Endothelial cell of umbilical vein (primary cell): ENCODE results near the gene FOXL2. TPM values are rescaled to one million over a fixed set of nuclear protein-coding genes. Genes with fewer than 3 reads are reported as not detected.

Experiments used
- BruUV-seq: library from RNA; stranded (reverse); fragments of 400-500 nt; replicated peaks from 2 replicates; lab custom pipeline; 2021; lab: Mats Ljungman, UMichigan
- CTCF ChIA-PET: fragments of 300-600, 350-600 bp; sonication (Branson Sonifier 250); formaldehyde crosslinking; loops from one replicate; lab custom pipeline; 2021; ENCODE audit warnings: antibody characterized with exemption, inconsistent platforms; lab: Charles Lee
- POLR2A ChIA-PET: fragments of 300-600, 350-600 bp; sonication (Branson Sonifier 250); formaldehyde crosslinking; loops from one replicate; lab custom pipeline; 2021; ENCODE audit warnings: antibody characterized with exemption, inconsistent platforms; lab: Charles Lee
- DNase-seq: peaks from one replicate; pipeline ENCODE4 v3.0.0-alpha.2; 2011; ENCODE audit warnings: low read depth, low spot score
- FAIRE-seq: peaks from 2 replicates; lab custom pipeline; 2011; peaks lifted over from hg19 to GRCh38; lab: Jason Lieb, UNC
- H2AFZ ChIP-seq: 2 replicates; pipeline ENCODE4 v1.6.0; 2012; ENCODE audit warnings: low read depth, low read length, control low read depth, inconsistent platforms
- H3K27ac ChIP-seq: 2 replicates; pipeline ENCODE4 v1.5.1; 2011; ENCODE audit warnings: low read depth, mild to moderate bottlenecking, control low read depth, low read length, moderate library complexity; ENCODE audit not compliant: insufficient read depth
- H3K27me3 ChIP-seq, 2 experiments: 2 replicates each; pipeline versions ENCODE4 v1.6.0 to v1.6.1; 2011; ENCODE audit warnings: low read length in 2 of 2, mixed read lengths in 1 of 2; ENCODE audit not compliant: control insufficient read depth in 2 of 2, insufficient read depth in 2 of 2
- H3K36me3 ChIP-seq, 2 experiments: 2 replicates in 1 of 2; 3 replicates in 1 of 2; pipeline ENCODE4 v1.5.1; 2011; ENCODE audit warnings: low read length in 2 of 2, mild to moderate bottlenecking in 1 of 2, moderate library complexity in 1 of 2; ENCODE audit not compliant: control insufficient read depth in 2 of 2, insufficient read depth in 2 of 2; ENCODE audit errors: extremely low read depth in 1 of 2
- H3K4me1 ChIP-seq: 3 replicates; pipeline ENCODE4 v1.5.1; 2011; ENCODE audit warnings: mild to moderate bottlenecking, low read length; ENCODE audit not compliant: control insufficient read depth, insufficient read depth; ENCODE audit errors: extremely low read depth
- H3K4me2 ChIP-seq: 2 replicates; pipeline ENCODE4 v1.6.1; 2011; ENCODE audit warnings: low read length, control low read depth, mixed read lengths; ENCODE audit not compliant: insufficient read depth
- H3K4me3 ChIP-seq, 3 experiments: fragments of 200-600 bp in 1 of 3; sonication (generic), shearing (Covaris generic) in 1 of 3; replicated peaks in 1 of 3; 2 replicates each; pipeline ENCODE4 v1.5.1; 2011 to 2016; ENCODE audit warnings: control low read depth in 3 of 3, low read length in 3 of 3, mild to moderate bottlenecking in 2 of 3, inconsistent platforms in 1 of 3, low read depth in 1 of 3, moderate library complexity in 1 of 3; ENCODE audit not compliant: insufficient read depth in 1 of 3
- H3K79me2 ChIP-seq: 2 replicates; pipeline ENCODE4 v1.6.0; 2012; ENCODE audit warnings: low read length, inconsistent platforms; ENCODE audit not compliant: control insufficient read depth, insufficient read depth
- H3K9ac ChIP-seq: replicated peaks from 2 replicates; pipeline ENCODE3; 2011; ENCODE audit warnings: low read length, control low read depth; ENCODE audit not compliant: insufficient read depth; ENCODE audit errors: extremely low read depth
- H3K9me1 ChIP-seq: replicated peaks from 3 replicates; pipeline ENCODE4 v1.6.0; 2011; ENCODE audit warnings: mild to moderate bottlenecking, low read length; ENCODE audit not compliant: control insufficient read depth, insufficient read depth; ENCODE audit errors: extremely low read depth
- H3K9me3 ChIP-seq: replicated peaks from 2 replicates; pipeline ENCODE4 v1.5.1; 2012; ENCODE audit warnings: low read length, inconsistent platforms; ENCODE audit not compliant: control insufficient read depth, insufficient read depth
- H4K20me1 ChIP-seq: replicated peaks from 2 replicates; pipeline ENCODE3; 2011; ENCODE audit warnings: mild to moderate bottlenecking, low read length; ENCODE audit not compliant: control insufficient read depth, insufficient read depth; ENCODE audit errors: extremely low read depth
- EZH2 ChIP-seq: IDR thresholded peaks from 2 replicates; pipeline ENCODE4 v1.6.1; 2012; ENCODE audit warnings: borderline replicate concordance, low read depth, mild to moderate bottlenecking, moderate library complexity, low read length, inconsistent platforms; ENCODE audit not compliant: severe bottlenecking
- POLR2A ChIP-seq: IDR thresholded peaks from 2 replicates; pipeline ENCODE4 v1.6.1; 2012; ENCODE audit warnings: low read depth, mild to moderate bottlenecking, control low read depth, low read length
- POLR2AphosphoS5 ChIP-seq: IDR thresholded peaks from 2 replicates; pipeline ENCODE4 v1.6.1; 2012; ENCODE audit warnings: low read depth, mild to moderate bottlenecking, control low read depth, low read length, moderate library complexity; ENCODE audit not compliant: insufficient read depth
- dilution Hi-C: fragments of 300-500 bp; cut with MboI; formaldehyde crosslinking; loops from one replicate; pipeline ENCODE4 v1.15.0; 2019; ENCODE audit warnings: low sequenced_read_pairs; ENCODE audit not compliant: extremely low pct_ligation_motif_present
- intact Hi-C: fragments of 100-400 bp; cut with micrococcal nuclease; formaldehyde crosslinking; loops from one replicate; pipeline ENCODE4 v1.10.0; 2022
- polyA plus RNA-seq, 4 experiments: library from polyadenylated mRNA; depleted of rRNA in 3 of 4; stranded (reverse) in 3 of 4; unstranded in 1 of 4; fragments of >200 nt; gene quantifications; 2 replicates each; pipeline versions ENCODE4 v1.2.1 to v1.2.3, GENCODE V29; 2011 to 2012; ENCODE audit warnings: missing spikeins in 1 of 4
- total RNA-seq: library from RNA; stranded (reverse); gene quantifications from 2 replicates; pipeline ENCODE4 v1.2.3, GENCODE V29; 2021
- TF ChIP-seq, protein P1 (sequence below), 2 donors: IDR thresholded peaks; 1 replicate in 1 of 2; 2 replicates in 1 of 2; pipeline ENCODE4 v1.5.1; 2011; ENCODE audit warnings: low read length in 2 of 2, mild to moderate bottlenecking in 2 of 2, moderate library complexity in 2 of 2, control low read depth in 1 of 2, inconsistent platforms in 1 of 2, low read depth in 1 of 2; ENCODE audit not compliant: insufficient read depth in 1 of 2; ENCODE audit errors: extremely low read depth in 1 of 2

FOXL2 gene
- total and polyA plus RNA-seq, 2 donors (not counting 3 experiments of a cell fraction or from before 2014, with no cell fraction given), result not detected

DNA sequence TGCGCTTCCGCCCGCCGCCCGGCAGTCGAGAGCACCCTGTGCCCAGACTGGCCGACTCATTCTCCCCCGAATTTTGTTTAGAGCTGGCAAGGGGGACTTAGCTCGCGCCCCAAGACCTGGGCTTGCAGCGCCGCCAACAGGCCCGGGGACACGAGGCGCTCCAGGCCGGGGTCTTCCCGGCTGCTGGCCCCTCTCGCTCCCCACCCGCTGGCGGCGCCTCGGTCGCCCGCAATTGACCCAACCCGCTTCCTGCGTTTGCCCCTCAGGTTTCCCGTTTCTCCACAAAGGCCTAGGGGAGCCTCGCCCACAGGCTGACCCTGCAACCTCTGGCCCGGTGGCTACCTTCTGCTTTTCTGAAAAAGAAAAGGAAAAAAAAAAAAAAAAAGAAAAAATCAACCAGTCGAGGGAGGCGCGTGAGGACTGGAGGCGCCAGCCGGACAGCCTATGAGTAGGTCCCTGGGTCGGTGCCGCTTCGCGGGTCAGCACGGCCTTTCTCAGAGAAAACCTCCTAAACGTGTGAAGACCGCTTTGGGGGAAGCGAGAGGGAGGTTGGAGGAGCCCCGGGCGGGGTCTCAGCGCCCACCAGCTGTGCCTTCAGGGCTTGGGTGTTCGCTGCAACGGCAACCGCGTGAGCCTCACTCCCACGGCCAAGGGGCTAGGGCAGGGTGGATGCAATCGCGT lies 7.2 kb downstream of the FOXL2 start:
- H3K4me2 ChIP-seq, result no peak overlapping the region
- BruUV-seq, result no TSS peak
- no peak for TF ChIP-seq POLR2A
- TF ChIP-seq, protein P1, sequence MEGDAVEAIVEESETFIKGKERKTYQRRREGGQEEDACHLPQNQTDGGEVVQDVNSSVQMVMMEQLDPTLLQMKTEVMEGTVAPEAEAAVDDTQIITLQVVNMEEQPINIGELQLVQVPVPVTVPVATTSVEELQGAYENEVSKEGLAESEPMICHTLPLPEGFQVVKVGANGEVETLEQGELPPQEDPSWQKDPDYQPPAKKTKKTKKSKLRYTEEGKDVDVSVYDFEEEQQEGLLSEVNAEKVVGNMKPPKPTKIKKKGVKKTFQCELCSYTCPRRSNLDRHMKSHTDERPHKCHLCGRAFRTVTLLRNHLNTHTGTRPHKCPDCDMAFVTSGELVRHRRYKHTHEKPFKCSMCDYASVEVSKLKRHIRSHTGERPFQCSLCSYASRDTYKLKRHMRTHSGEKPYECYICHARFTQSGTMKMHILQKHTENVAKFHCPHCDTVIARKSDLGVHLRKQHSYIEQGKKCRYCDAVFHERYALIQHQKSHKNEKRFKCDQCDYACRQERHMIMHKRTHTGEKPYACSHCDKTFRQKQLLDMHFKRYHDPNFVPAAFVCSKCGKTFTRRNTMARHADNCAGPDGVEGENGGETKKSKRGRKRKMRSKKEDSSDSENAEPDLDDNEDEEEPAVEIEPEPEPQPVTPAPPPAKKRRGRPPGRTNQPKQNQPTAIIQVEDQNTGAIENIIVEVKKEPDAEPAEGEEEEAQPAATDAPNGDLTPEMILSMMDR (IDR thresholded peaks at IDR 0.05; ENCODE audit: extremely low read depth in 1 of 2, insufficient read depth in 1 of 2, low read depth in 1 of 2, low read length in 2 of 2), result peak in 1 of 2 donors; percentile 7
- FAIRE-seq, result no peak
- no peaks in the 10 kb centered on the region for H3K79me2 ChIP-seq
- no peak overlapping the region for H3K9ac ChIP-seq
- no peak overlapping the region for H3K4me3 ChIP-seq
- H3K27ac ChIP-seq, result no peak overlapping the region
- peaks cover 10% of the 10 kb centered on the region for H3K4me1 ChIP-seq
- no peaks in the 10 kb centered on the region for H4K20me1 ChIP-seq
- peaks cover 81 to 95% of the 10 kb centered on the region in 2 experiments for H3K27me3 ChIP-seq
- POLR2A ChIA-PET, result interaction anchor here (0.6 to 0.7 kb wide), 2 partner anchors 122 to 399 kb away, joined by 4 to 7 read pairs; no protein-coding TSS in a partner anchor
- no peak for DNase-seq
- no peak overlapping the region for H2AFZ ChIP-seq
- intact Hi-C loops, result loop anchor here (5.0 to 10.0 kb wide), 2 partner anchors 462 to 595 kb away; partner anchors contain the start of gene MRAS
- CTCF ChIA-PET, result interaction anchor here (1.5 kb wide), 2 partner anchors 11 to 40 kb away, joined by 4 to 7 read pairs; no protein-coding TSS in a partner anchor
- dilution Hi-C loops, result no loop called here
- H3K36me3 ChIP-seq, result no peaks in the 10 kb centered on the region
- no peaks in the 10 kb centered on the region for H3K9me3 ChIP-seq
- H3K9me1 ChIP-seq, result no peaks in the 10 kb centered on the region

DNA sequence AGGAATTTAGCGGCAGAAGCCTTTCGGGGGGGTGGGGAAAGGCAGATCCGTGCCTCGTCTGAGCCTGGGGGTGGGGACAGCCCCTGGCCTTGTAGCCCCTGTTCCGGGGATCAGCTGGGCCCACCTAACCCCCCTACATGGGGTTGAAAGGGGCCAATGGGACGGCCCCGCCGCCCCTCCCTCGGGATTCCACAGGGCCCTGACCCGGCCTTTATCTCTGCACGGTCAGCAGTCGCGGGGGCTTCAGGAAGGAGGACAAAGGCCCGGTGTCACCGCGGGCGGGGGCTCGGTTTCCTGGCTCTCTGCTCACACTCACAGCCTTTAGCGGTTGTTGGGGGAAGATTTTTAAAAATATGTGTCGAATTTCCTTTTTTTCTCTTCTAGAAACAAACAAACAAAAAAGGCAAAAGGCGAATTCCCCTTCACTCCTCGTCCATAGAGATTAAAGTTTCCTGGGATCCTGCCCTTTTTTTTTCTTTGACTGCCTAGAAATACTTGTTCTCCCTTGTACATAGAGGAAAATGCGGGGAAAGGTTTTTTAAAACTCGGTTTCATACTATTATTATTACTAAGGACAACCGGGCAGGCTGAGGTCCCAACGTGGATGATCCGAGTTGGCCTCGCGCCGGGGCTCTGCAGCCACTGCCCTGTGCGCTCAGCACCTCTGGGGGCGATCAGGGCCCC lies 7.9 kb downstream of the FOXL2 start:
- Histone ChIP-seq H3K4me2 (no peak overlapping the region), H3K27me3 (peaks cover 79 to 95% of the 10 kb centered on the region in 2 experiments), H3K9me3 (no peaks in the 10 kb centered on the region), H3K4me1 (peaks cover 7% of the 10 kb centered on the region), H3K4me3 (no peak overlapping the region), H3K79me2 (no peaks in the 10 kb centered on the region), H3K9ac (no peak overlapping the region), H3K36me3 (no peaks in the 10 kb centered on the region), H2AFZ (no peak overlapping the region), H4K20me1 (no peaks in the 10 kb centered on the region), H3K9me1 (no peaks in the 10 kb centered on the region), H3K27ac (no peak overlapping the region)
- POLR2A ChIA-PET, result interaction anchor here (0.6 to 0.7 kb wide), 2 partner anchors 121 to 398 kb away, joined by 4 to 7 read pairs; no protein-coding TSS in a partner anchor
- no peak for FAIRE-seq
- no peak for DNase-seq
- dilution Hi-C loops (no loop called here), intact Hi-C loops (loop anchor here (5.0 kb wide), 1 partner anchor 462 kb away; no protein-coding TSS in a partner anchor)
- peak; percentile 55 for TF ChIP-seq EZH2
- TF ChIP-seq POLR2AphosphoS5, result no peak
- CTCF ChIA-PET, result interaction anchor here (1.1 to 1.5 kb wide), 2 partner anchors 11 to 16 kb away, joined by 4 read pairs; no protein-coding TSS in a partner anchor
- BruUV-seq, result no TSS peak
